Measurements from ENCODE around the gene CACNG4.

Gene CACNG4

DNA sequence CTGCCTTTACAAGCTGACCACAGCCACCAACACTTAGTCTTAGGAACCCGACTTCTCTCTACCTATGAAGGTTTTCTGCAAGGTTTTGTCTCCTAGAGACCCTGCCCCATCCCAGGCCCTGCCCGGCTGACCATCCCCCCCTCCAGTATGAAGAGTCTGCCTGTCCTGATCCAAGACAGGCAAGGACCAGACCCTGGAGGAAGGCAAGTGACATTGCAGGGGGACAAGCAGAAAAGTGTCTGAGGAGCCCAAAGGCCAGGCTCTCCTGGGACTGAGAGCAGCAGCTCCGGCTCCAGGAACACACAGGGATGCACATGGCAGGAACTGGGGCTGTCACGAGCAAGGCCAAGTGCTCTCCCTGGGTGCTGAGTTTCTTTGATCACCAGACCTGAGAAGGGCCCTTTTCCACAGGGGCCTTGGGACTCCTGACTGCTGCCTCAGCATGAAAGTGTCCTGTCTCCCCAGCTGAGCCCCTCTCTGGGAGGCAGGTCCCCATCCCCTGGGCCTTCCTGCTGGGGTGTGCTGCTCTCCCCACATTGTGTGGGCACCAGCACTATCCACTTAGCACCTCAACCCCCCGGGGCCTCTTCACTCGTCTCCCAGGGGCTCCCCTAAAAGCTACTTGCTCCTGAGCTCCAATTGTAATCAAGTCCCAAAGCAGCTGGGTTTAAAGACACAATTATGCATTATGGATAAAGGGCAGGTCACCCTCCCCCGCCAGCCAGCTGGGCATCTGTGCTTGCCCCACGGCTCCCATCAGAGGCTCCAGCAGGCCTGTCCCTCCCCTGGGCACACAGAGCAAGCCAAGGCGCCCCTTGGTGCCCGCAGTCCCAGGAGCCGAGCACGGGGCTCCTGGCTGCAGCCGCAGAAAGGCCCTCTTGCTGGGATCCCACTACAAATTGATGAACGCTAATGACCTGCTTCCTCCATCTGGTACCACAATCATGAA, 11.6 kb upstream of the CACNG4 start:
- no peak for TF ChIP-seq RARB (CRISPR knock-in tag; IDR thresholded peaks at IDR 0.05)
- no peak for TF ChIP-seq ARNTL (CRISPR knock-in tag; IDR thresholded peaks at IDR 0.05; ENCODE audit: borderline replicate concordance, low read depth)
- TF ChIP-seq BACH2 (CRISPR knock-in tag; IDR thresholded peaks at IDR 0.05; ENCODE audit: borderline replicate concordance), result no peak
- TF ChIP-seq OSR1 (CRISPR knock-in tag; IDR thresholded peaks at IDR 0.05), result no peak
- no peak for TF ChIP-seq ESRRG (CRISPR knock-in tag; IDR thresholded peaks at IDR 0.05)
- TF ChIP-seq ZNF8 (CRISPR knock-in tag; IDR thresholded peaks at IDR 0.05), result no peak
- TF ChIP-seq ZNF565 (CRISPR knock-in tag; conservative IDR thresholded peaks at IDR 0.05; ENCODE audit: low read depth), result no peak
- no peak for TF ChIP-seq PPARA (CRISPR knock-in tag; IDR thresholded peaks at IDR 0.05; ENCODE audit: borderline replicate concordance)
- no peak for TF ChIP-seq TCF4 (CRISPR knock-in tag; IDR thresholded peaks at IDR 0.05; ENCODE audit: borderline replicate concordance)
- TF ChIP-seq ZFP3 (CRISPR knock-in tag; IDR thresholded peaks at IDR 0.05), result no peak
- TF ChIP-seq ZNF70 (CRISPR knock-in tag; IDR thresholded peaks at IDR 0.05), result no peak
- TF ChIP-seq SNAI2 (CRISPR knock-in tag; IDR thresholded peaks at IDR 0.05), result no peak
- no peak for TF ChIP-seq ZFP30 (CRISPR knock-in tag; IDR thresholded peaks at IDR 0.05)
- TF ChIP-seq, protein P1, sequence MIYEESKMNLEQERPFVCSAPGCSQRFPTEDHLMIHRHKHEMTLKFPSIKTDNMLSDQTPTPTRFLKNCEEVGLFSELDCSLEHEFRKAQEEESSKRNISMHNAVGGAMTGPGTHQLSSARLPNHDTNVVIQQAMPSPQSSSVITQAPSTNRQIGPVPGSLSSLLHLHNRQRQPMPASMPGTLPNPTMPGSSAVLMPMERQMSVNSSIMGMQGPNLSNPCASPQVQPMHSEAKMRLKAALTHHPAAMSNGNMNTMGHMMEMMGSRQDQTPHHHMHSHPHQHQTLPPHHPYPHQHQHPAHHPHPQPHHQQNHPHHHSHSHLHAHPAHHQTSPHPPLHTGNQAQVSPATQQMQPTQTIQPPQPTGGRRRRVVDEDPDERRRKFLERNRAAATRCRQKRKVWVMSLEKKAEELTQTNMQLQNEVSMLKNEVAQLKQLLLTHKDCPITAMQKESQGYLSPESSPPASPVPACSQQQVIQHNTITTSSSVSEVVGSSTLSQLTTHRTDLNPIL (CRISPR knock-in tag; IDR thresholded peaks at IDR 0.05; ENCODE audit: low read depth), result no peak
- TF ChIP-seq, protein P2, sequence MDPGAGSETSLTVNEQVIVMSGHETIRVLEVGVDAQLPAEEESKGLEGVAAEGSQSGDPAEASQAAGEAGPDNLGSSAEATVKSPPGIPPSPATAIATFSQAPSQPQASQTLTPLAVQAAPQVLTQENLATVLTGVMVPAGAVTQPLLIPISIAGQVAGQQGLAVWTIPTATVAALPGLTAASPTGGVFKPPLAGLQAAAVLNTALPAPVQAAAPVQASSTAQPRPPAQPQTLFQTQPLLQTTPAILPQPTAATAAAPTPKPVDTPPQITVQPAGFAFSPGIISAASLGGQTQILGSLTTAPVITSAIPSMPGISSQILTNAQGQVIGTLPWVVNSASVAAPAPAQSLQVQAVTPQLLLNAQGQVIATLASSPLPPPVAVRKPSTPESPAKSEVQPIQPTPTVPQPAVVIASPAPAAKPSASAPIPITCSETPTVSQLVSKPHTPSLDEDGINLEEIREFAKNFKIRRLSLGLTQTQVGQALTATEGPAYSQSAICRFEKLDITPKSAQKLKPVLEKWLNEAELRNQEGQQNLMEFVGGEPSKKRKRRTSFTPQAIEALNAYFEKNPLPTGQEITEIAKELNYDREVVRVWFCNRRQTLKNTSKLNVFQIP (CRISPR knock-in tag; IDR thresholded peaks at IDR 0.05; ENCODE audit: borderline replicate concordance, low read depth), result no peak
- TF ChIP-seq, protein P3, sequence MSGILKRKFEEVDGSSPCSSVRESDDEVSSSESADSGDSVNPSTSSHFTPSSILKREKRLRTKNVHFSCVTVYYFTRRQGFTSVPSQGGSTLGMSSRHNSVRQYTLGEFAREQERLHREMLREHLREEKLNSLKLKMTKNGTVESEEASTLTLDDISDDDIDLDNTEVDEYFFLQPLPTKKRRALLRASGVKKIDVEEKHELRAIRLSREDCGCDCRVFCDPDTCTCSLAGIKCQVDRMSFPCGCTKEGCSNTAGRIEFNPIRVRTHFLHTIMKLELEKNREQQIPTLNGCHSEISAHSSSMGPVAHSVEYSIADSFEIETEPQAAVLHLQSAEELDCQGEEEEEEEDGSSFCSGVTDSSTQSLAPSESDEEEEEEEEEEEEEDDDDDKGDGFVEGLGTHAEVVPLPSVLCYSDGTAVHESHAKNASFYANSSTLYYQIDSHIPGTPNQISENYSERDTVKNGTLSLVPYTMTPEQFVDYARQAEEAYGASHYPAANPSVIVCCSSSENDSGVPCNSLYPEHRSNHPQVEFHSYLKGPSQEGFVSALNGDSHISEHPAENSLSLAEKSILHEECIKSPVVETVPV (CRISPR knock-in tag; IDR thresholded peaks at IDR 0.05), result no peak
- TF ChIP-seq, protein P4, sequence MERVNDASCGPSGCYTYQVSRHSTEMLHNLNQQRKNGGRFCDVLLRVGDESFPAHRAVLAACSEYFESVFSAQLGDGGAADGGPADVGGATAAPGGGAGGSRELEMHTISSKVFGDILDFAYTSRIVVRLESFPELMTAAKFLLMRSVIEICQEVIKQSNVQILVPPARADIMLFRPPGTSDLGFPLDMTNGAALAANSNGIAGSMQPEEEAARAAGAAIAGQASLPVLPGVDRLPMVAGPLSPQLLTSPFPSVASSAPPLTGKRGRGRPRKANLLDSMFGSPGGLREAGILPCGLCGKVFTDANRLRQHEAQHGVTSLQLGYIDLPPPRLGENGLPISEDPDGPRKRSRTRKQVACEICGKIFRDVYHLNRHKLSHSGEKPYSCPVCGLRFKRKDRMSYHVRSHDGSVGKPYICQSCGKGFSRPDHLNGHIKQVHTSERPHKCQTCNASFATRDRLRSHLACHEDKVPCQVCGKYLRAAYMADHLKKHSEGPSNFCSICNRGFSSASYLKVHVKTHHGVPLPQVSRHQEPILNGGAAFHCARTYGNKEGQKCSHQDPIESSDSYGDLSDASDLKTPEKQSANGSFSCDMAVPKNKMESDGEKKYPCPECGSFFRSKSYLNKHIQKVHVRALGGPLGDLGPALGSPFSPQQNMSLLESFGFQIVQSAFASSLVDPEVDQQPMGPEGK (CRISPR knock-in tag; IDR thresholded peaks at IDR 0.05; ENCODE audit: borderline replicate concordance), result no peak
- TF ChIP-seq CSDC2 (CRISPR knock-in tag; IDR thresholded peaks at IDR 0.05), result no peak
- no peak for TF ChIP-seq TOX (CRISPR knock-in tag; IDR thresholded peaks at IDR 0.05; ENCODE audit: borderline replicate concordance)
- TF ChIP-seq ISL1 (CRISPR knock-in tag; IDR thresholded peaks at IDR 0.05), result no peak
- ATAC-seq, result peak; percentile 6

DNA sequence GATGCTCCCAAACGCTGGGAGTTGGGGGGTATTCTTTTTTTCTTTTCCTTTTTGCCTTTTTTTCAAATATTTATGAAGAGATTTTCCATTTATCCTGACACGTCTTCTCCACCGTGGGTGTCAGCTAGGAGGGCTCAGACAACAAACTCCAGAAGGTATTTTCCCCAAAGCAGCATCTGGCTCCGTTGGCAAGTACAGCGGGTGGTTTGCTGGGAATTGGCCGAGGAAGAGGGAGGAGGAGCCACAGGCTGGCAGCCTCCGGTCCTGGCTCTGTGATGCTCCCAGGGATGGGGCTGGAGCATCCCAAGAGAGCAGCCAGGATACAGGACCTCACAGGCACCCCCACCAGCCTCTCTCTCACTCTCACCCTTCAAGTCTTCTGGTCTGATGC, 10.9 kb upstream of the CACNG4 start:
- TF ChIP-seq, protein P1 (CRISPR knock-in tag; IDR thresholded peaks at IDR 0.05; ENCODE audit: low read depth), result no peak
- TF ChIP-seq ARNTL (CRISPR knock-in tag; IDR thresholded peaks at IDR 0.05; ENCODE audit: borderline replicate concordance, low read depth) (no peak), ZNF70 (CRISPR knock-in tag; IDR thresholded peaks at IDR 0.05) (peak; percentile 57; the same call in 1 of the 2 replicates), SNAI2 (CRISPR knock-in tag; IDR thresholded peaks at IDR 0.05) (no peak), ZNF8 (CRISPR knock-in tag; IDR thresholded peaks at IDR 0.05) (no peak)
- TF ChIP-seq, protein P3 (CRISPR knock-in tag; IDR thresholded peaks at IDR 0.05), result no peak
- ATAC-seq, result peak; percentile 36

All from SK-N-SH treated with all-trans-retinoic acid at 6 μM for 48 hours (cell line).